Endothelial cell of umbilical vein (primary cell): ENCODE results near the gene PLA2G6.

ENCODE experiments used
- FOS ChIP-seq: IDR thresholded peaks from 2 replicates; pipeline ENCODE4 v1.6.1; 2011; ENCODE audit warnings: mild to moderate bottlenecking, low read length, moderate library complexity, borderline replicate concordance; ENCODE audit not compliant: insufficient read depth
- MYC ChIP-seq: IDR thresholded peaks from one replicate; pipeline ENCODE4 v1.6.1; 2011; ENCODE audit warnings: mild to moderate bottlenecking, low read depth, low read length
- POLR2A ChIP-seq: IDR thresholded peaks from 2 replicates; pipeline ENCODE4 v1.6.1; 2012; ENCODE audit warnings: low read depth, mild to moderate bottlenecking, control low read depth, low read length

- no peak for TF ChIP-seq MYC
- TF ChIP-seq POLR2A, result no peak
- TF ChIP-seq FOS, result no peak
Measured at GRCh38 chr22:38081941-38082828, 99.4 kb downstream of the PLA2G6 start.
